ENCODE data around the gene TRAPPC4. TPM values are rescaled to one million over a fixed set of nuclear protein-coding genes. Genes with fewer than 3 reads are reported as not detected.

Gene TRAPPC4
- total RNA-seq, 1 experiment from 2014 or later: 73.0 TPM

DNA sequence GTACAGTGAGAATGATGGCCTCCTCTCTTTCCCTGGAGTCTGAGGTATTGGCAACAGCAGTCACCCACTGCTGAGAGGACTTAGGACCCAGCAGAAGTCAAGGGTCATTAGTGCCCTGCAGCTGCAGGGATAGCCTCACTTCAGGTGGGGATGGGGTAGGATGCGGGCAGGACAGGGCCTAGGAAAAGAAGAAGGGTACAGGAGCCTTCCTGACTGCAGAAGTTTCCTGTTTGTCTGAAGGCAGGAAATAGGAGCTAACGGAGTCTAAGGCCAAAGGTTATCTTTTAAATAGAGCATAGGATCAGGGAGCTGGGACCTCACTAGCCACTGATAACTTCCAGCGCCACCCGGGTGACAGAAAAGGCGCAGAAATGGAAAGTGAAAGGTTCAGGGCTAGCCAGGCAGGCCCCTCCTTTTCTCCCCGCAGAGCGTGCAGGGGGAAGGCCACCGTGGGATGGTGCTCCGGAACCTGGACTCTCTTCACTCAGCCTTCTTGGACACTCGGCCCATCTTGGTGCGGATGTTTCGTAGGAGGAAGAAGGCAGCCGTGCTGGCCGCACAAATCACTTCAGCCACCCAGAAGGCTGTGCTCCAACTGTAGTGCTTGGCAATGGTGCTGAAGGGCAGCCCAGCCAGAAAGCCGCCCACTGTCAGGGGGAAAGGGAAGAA, 6.0 kb downstream of the TRAPPC4 start:
- Histone ChIP-seq H3K9me3 (ENCODE audit: low read depth, low read length, poor library complexity, severe bottlenecking) (no peaks in the 10 kb centered on the region), H3K36me3 (ENCODE audit: insufficient read depth, low read length, poor library complexity, severe bottlenecking) (peaks cover 72% of the 10 kb centered on the region), H3K4me3 (ENCODE audit: low read depth, low read length, poor library complexity, severe bottlenecking) (no peak overlapping the region), H3K4me1 (ENCODE audit: insufficient read depth, low read length, poor library complexity, severe bottlenecking) (peaks cover 17% of the 10 kb centered on the region), H3K27ac (ENCODE audit: low read depth, low read length, poor library complexity, severe bottlenecking) (peak overlapping the region; percentile 8), H3K27me3 (replicated peaks; ENCODE audit: insufficient read depth, low read depth, low read length, poor library complexity) (no peaks in the 10 kb centered on the region)
- TF ChIP-seq, protein P1, sequence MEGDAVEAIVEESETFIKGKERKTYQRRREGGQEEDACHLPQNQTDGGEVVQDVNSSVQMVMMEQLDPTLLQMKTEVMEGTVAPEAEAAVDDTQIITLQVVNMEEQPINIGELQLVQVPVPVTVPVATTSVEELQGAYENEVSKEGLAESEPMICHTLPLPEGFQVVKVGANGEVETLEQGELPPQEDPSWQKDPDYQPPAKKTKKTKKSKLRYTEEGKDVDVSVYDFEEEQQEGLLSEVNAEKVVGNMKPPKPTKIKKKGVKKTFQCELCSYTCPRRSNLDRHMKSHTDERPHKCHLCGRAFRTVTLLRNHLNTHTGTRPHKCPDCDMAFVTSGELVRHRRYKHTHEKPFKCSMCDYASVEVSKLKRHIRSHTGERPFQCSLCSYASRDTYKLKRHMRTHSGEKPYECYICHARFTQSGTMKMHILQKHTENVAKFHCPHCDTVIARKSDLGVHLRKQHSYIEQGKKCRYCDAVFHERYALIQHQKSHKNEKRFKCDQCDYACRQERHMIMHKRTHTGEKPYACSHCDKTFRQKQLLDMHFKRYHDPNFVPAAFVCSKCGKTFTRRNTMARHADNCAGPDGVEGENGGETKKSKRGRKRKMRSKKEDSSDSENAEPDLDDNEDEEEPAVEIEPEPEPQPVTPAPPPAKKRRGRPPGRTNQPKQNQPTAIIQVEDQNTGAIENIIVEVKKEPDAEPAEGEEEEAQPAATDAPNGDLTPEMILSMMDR (conservative IDR thresholded peaks at IDR 0.05; ENCODE audit: low read depth, low read length): no peak
- no peak for TF ChIP-seq EZH2 (IDR thresholded peaks at IDR 0.05; ENCODE audit: borderline replicate concordance, low read depth, low read length, poor library complexity, severe bottlenecking)
- TSS peak; percentile 11 for BruUV-seq (replicated peaks)
- intact Hi-C loops (cut with micrococcal nuclease; ENCODE audit: unreplicated experiment): no loop called here
- ChIA-PET CTCF (no interaction called here), POLR2A (ENCODE audit: low non-redundant PET) (no interaction called here)
- DNase-seq (ENCODE audit: low spot score): no peak

DNA sequence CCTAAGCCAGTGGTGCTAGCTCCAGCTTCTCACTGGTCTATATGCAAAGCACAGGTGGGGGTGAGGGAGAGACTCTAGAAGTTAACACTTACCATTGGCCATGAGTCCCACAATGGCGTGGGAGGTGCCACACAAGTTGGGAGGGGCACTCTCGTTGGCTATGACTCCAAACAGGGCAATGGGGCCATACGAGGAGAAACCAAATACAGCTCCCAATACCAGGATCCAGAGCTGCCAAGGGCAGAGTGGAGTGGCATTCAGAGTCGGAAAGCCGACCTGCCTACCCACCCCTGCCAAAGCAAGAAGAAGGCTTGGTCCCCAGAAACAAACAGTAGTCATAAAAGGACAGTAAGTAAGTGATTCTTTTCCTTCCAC, 6.5 kb downstream of the TRAPPC4 start:
- no peaks in the 10 kb centered on the region for H3K27me3 ChIP-seq (replicated peaks; ENCODE audit: insufficient read depth, low read depth, low read length, poor library complexity)
- H3K4me1 ChIP-seq (ENCODE audit: insufficient read depth, low read length, poor library complexity, severe bottlenecking): peaks cover 17% of the 10 kb centered on the region
- no peak overlapping the region for H3K27ac ChIP-seq (ENCODE audit: low read depth, low read length, poor library complexity, severe bottlenecking)
- intact Hi-C loops (cut with micrococcal nuclease; ENCODE audit: unreplicated experiment): no loop called here
- DNase-seq (ENCODE audit: low spot score): no peak
- no peaks in the 10 kb centered on the region for H3K9me3 ChIP-seq (ENCODE audit: low read depth, low read length, poor library complexity, severe bottlenecking)
- ChIA-PET CTCF (no interaction called here), POLR2A (ENCODE audit: low non-redundant PET) (no interaction called here)
- H3K4me3 ChIP-seq (ENCODE audit: low read depth, low read length, poor library complexity, severe bottlenecking): no peak overlapping the region
- BruUV-seq (replicated peaks): no TSS peak
- TF ChIP-seq, protein P1 (conservative IDR thresholded peaks at IDR 0.05; ENCODE audit: low read depth, low read length): no peak
- TF ChIP-seq EZH2 (IDR thresholded peaks at IDR 0.05; ENCODE audit: borderline replicate concordance, low read depth, low read length, poor library complexity, severe bottlenecking): no peak
- H3K36me3 ChIP-seq (ENCODE audit: insufficient read depth, low read length, poor library complexity, severe bottlenecking): peaks cover 72% of the 10 kb centered on the region

DNA sequence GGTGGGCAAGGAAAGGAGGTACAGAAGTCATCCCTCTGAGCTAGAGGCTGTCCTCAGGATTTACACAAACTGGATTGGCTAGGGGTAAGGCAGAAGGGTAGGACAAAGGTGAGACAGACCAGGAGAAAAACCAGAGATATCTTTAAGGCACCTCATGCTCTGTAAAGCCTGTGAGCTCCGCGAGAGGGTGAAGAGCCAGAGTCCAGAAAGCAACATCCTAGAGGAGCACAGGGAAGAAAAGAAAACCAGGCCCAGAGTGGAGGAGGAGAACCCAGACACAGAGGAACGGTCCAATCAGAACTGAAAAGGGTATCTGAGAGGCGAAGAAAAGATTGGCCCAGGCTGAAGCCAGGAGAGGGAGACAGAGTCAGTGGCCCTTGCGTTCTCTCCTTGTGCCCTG, 7.0 kb downstream of the TRAPPC4 start:
- no peaks in the 10 kb centered on the region for H3K9me3 ChIP-seq (ENCODE audit: low read depth, low read length, poor library complexity, severe bottlenecking)
- TF ChIP-seq EZH2 (IDR thresholded peaks at IDR 0.05; ENCODE audit: borderline replicate concordance, low read depth, low read length, poor library complexity, severe bottlenecking): no peak
- TF ChIP-seq, protein P1 (conservative IDR thresholded peaks at IDR 0.05; ENCODE audit: low read depth, low read length): no peak
- intact Hi-C loops (cut with micrococcal nuclease; ENCODE audit: unreplicated experiment): no loop called here
- peaks cover 13% of the 10 kb centered on the region for H3K4me1 ChIP-seq (ENCODE audit: insufficient read depth, low read length, poor library complexity, severe bottlenecking)
- no peak overlapping the region for H3K4me3 ChIP-seq (ENCODE audit: low read depth, low read length, poor library complexity, severe bottlenecking)
- BruUV-seq (replicated peaks): no TSS peak
- H3K36me3 ChIP-seq (ENCODE audit: insufficient read depth, low read length, poor library complexity, severe bottlenecking): peaks cover 72% of the 10 kb centered on the region
- DNase-seq (ENCODE audit: low spot score): no peak
- CTCF ChIA-PET: no interaction called here
- no peaks in the 10 kb centered on the region for H3K27me3 ChIP-seq (replicated peaks; ENCODE audit: insufficient read depth, low read depth, low read length, poor library complexity)
- H3K27ac ChIP-seq (ENCODE audit: low read depth, low read length, poor library complexity, severe bottlenecking): no peak overlapping the region
- POLR2A ChIA-PET (ENCODE audit: low non-redundant PET): no interaction called here

Data from A673 (cell line).